GM12873 (cell line): ENCODE results near the gene LTBP3.

ENCODE experiments used
- CTCF ChIP-seq: IDR thresholded peaks from 2 replicates; pipeline ENCODE4 v1.5.1; 2012; ENCODE audit warnings: low read depth, mild to moderate bottlenecking, moderate library complexity, low read length, control low read depth; ENCODE audit not compliant: insufficient read depth; ENCODE audit errors: missing control alignments

The LTBP3 gene

GRCh38 chr11:65583589-65583988 is 25.4 kb upstream of the LTBP3 start:
- TF ChIP-seq CTCF = no peak

GRCh38 chr11:65581928-65582327 is 23.8 kb upstream of the LTBP3 start:
- TF ChIP-seq CTCF = no peak

GRCh38 chr11:65580756-65581155 is 22.6 kb upstream of the LTBP3 start:
- no peak for TF ChIP-seq CTCF

- no peak for TF ChIP-seq CTCF
Measured at GRCh38 chr11:65580031-65580692, 22.0 kb upstream of the LTBP3 start.

- TF ChIP-seq CTCF = no peak
Measured at GRCh38 chr11:65579291-65579690, 21.1 kb upstream of the LTBP3 start.

GRCh38 chr11:65578667-65579066 is 20.5 kb upstream of the LTBP3 start:
- no peak for TF ChIP-seq CTCF

GRCh38 chr11:65578134-65578533 is 20.0 kb upstream of the LTBP3 start:
- no peak for TF ChIP-seq CTCF

- no peak for TF ChIP-seq CTCF
Measured at GRCh38 chr11:65577756-65578109, 19.6 kb upstream of the LTBP3 start.
